GM12875 (cell line): ENCODE data around the gene GCK.
"Not testable (repeated sequence)": the region's sequence is repeated elsewhere in the genome, so short reads cannot be mapped to it uniquely, and the experiment has no call there.

Experiments used
- H3K4me3 ChIP-seq: one replicate; pipeline ENCODE4 v1.5.1; 2011; ENCODE audit warnings: low read depth, low read length, control low read depth
- CTCF ChIP-seq: IDR thresholded peaks from 2 replicates; pipeline ENCODE4 v1.5.1; 2011; ENCODE audit warnings: low read depth, mild to moderate bottlenecking, control low read depth, inconsistent platforms, low read length, moderate library complexity, borderline replicate concordance; ENCODE audit not compliant: insufficient read depth

The GCK gene

DNA sequence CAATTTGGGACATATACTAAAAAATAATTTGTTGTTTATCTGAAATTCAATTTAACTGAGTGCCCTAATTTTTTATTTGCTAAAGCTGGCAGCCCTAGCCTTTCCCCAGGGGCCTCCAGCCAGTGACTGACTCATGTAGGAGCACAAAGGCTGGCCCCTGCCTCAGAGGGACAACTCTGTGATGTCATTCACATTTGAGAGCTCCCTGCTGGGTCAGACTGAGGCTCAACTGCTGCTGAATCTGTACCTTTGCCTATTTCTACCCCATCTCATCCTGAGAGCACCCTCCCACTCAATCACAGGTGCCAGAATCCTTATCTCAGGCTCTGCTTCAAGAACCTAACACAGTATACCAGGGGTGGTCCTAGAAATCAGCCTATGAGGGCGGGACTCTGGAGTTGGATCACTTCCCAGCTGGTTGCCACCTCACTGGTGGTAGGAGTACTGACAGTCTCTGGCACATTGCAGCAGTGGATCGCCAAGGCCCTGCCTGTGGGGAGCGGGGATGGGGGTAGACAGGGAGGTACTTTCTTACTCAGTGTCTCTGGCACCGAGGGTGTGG, 11.6 kb downstream of the GCK start:
- TF ChIP-seq CTCF = no peak
- H3K4me3 ChIP-seq = no peak overlapping the region

DNA sequence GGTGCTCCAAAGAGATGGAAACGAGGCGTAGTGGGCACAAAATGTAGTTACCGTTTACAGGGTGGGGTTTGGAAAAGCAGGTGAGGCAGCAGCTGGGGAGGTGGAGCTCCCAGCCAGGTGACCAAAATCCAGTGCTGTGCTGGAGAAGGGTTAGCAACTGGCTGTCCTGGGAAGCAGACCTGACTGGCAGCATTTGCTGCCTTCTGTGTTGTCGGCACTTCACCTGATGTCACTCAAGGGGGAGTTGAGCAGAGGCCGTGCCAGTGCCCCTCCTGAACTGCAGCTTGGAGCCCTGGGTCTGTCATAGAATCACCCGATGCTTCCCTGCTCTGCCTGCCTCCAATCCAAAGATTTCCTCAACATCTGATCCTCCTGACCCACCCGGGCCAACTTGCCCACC, 12.8 kb downstream of the GCK start:
- no peak overlapping the region for H3K4me3 ChIP-seq
- TF ChIP-seq CTCF = no peak

GRCh38 chr7:44175730-44176129, 13.5 kb downstream of the GCK start:
- no peak overlapping the region for H3K4me3 ChIP-seq
- no peak for TF ChIP-seq CTCF

DNA sequence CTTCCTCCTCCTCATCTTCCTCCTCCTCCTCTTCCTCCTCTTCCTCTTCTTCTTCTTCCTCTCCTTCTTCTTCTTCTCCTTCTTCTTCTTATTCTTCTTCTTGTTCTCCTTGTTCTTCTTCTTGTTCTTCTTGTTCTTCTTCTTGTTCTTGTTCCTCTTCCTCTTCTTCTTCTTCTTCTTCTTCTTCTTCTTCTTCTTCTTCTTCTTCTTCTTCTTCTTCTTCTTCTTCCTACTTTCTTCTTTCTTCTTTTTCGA, 14.6 kb downstream of the GCK start:
- not testable (repeated sequence) for H3K4me3 ChIP-seq

- no peak for TF ChIP-seq CTCF
Measured at GRCh38 chr7:44173911-44174693, 15.1 kb downstream of the GCK start.

GRCh38 chr7:44172803-44173424, 16.3 kb downstream of the GCK start:
- no peak overlapping the region for H3K4me3 ChIP-seq
- TF ChIP-seq CTCF = no peak

More at GRCh38 chr7:44173911-44174693, 15.1 kb downstream of the GCK start:
- H3K4me3 ChIP-seq = no peak overlapping the region

DNA sequence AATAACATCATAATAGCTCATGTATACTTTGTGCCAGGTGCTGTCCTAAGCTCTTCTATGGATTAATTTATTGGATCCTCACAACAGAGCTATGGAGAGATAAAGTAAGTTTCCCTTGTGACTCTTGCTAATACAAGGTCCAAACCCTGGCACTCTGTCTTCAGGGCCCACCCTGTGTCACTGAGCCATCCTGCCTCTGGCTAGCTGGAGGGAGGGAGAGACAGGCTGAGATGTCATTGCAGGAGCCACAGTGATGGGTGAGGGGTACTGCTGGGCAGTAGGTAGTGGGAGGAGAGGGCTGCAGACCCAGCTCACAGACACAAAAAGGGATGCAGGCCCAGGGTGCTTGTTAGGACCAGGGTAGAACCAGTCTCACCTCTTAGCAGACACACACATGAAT, 16.9 kb downstream of the GCK start:
- no peak for TF ChIP-seq CTCF
- no peak overlapping the region for H3K4me3 ChIP-seq

- not testable (repeated sequence) for H3K4me3 ChIP-seq
Measured at GRCh38 chr7:44171901-44172300, 17.3 kb downstream of the GCK start.
